Activated CD4-positive, alpha-beta T cell treated with anti-CD3 and anti-CD28 coated beads, Interleukin-2, amount 10 ng/mL, durations not matched to agents 7 days and 5 days (primary cell): ENCODE results near the gene GADL1. TPM values are rescaled to one million over a fixed set of nuclear protein-coding genes. Genes with fewer than 3 reads are reported as not detected.

Experiments
- CTCF ChIA-PET: fragments of 350-600 bp; sonication (Branson Sonifier 250); formaldehyde crosslinking; loops from one replicate; lab custom pipeline; 2021; ENCODE audit warnings: antibody characterized with exemption; lab: Charles Lee
- POLR2A ChIA-PET: fragments of 350-600 bp; sonication (Branson Sonifier 250); formaldehyde crosslinking; loops from one replicate; lab custom pipeline; 2021; ENCODE audit warnings: antibody characterized with exemption; lab: Charles Lee
- DNase-seq: peaks from one replicate; pipeline ENCODE4 v3.0.0-alpha.2; 2020
- H3K27ac Mint-ChIP-seq: one replicate; pipeline ENCODE4 v1.8.0; 2021; ENCODE audit warnings: mild to moderate bottlenecking, moderate library complexity, mixed read lengths
- H3K27me3 Mint-ChIP-seq: one replicate; pipeline ENCODE4 v1.8.0; 2021; ENCODE audit warnings: mixed read lengths
- H3K36me3 Mint-ChIP-seq: one replicate; pipeline ENCODE4 v1.8.0; 2021; ENCODE audit warnings: low read depth, mixed read lengths
- H3K4me1 Mint-ChIP-seq: one replicate; pipeline ENCODE4 v1.8.0; 2021; ENCODE audit warnings: mixed read lengths
- H3K4me3 Mint-ChIP-seq: one replicate; pipeline ENCODE4 v1.8.0; 2021; ENCODE audit warnings: mild to moderate bottlenecking, moderate library complexity, mixed read lengths
- H3K9me3 Mint-ChIP-seq: one replicate; pipeline ENCODE4 v1.8.0; 2021; ENCODE audit warnings: mixed read lengths
- total RNA-seq, 2 experiments: library from RNA; stranded (reverse); gene quantifications; one replicate each; pipeline ENCODE4 v1.2.3, GENCODE V29; 2021

GADL1 gene
- total RNA-seq, 2 experiments from 2014 or later: not detected

GRCh38 chr3:30913176-30913575, 18.7 kb upstream of the GADL1 start:
- no peaks in the 10 kb centered on the region for H3K27me3 Mint-ChIP-seq
- no peaks in the 10 kb centered on the region for H3K4me1 Mint-ChIP-seq
- no peaks in the 10 kb centered on the region for H3K36me3 Mint-ChIP-seq
- ChIA-PET POLR2A (no interaction called here), CTCF (no interaction called here)
- DNase-seq: no peak
- H3K27ac Mint-ChIP-seq: no peak overlapping the region
- no peaks in the 10 kb centered on the region for H3K9me3 Mint-ChIP-seq
- H3K4me3 Mint-ChIP-seq: no peak overlapping the region

- no peaks in the 10 kb centered on the region for H3K4me1 Mint-ChIP-seq
- H3K4me3 Mint-ChIP-seq: no peak overlapping the region
- no peak overlapping the region for H3K27ac Mint-ChIP-seq
Observed at GRCh38 chr3:30912301-30912700, 17.8 kb upstream of the GADL1 start.

GRCh38 chr3:30908456-30909037, 14.1 kb upstream of the GADL1 start:
- CTCF ChIA-PET: no interaction called here
- no peak overlapping the region for H3K27ac Mint-ChIP-seq

More at GRCh38 chr3:30912301-30912700, 17.8 kb upstream of the GADL1 start:
- CTCF ChIA-PET: no interaction called here
- Mint-ChIP-seq H3K27me3 (no peaks in the 10 kb centered on the region), H3K9me3 (no peaks in the 10 kb centered on the region), H3K36me3 (no peaks in the 10 kb centered on the region)
- POLR2A ChIA-PET: no interaction called here
- no peak for DNase-seq

GRCh38 chr3:30904996-30905395, 10.5 kb upstream of the GADL1 start:
- no peak overlapping the region for H3K4me3 Mint-ChIP-seq
- H3K36me3 Mint-ChIP-seq: no peaks in the 10 kb centered on the region
- no peak overlapping the region for H3K27ac Mint-ChIP-seq
- POLR2A ChIA-PET: no interaction called here
- DNase-seq: no peak
- H3K9me3 Mint-ChIP-seq: no peaks in the 10 kb centered on the region
- CTCF ChIA-PET: no interaction called here
- no peaks in the 10 kb centered on the region for H3K27me3 Mint-ChIP-seq
- H3K4me1 Mint-ChIP-seq: no peaks in the 10 kb centered on the region

More at GRCh38 chr3:30908456-30909037, 14.1 kb upstream of the GADL1 start:
- Mint-ChIP-seq H3K4me1 (no peaks in the 10 kb centered on the region), H3K9me3 (no peaks in the 10 kb centered on the region), H3K4me3 (no peak overlapping the region), H3K27me3 (no peaks in the 10 kb centered on the region), H3K36me3 (no peaks in the 10 kb centered on the region)
- DNase-seq: no peak
- POLR2A ChIA-PET: no interaction called here

GRCh38 chr3:30895329-30895728, 868 bp upstream of the GADL1 start:
- Mint-ChIP-seq H3K36me3 (no peaks in the 10 kb centered on the region), H3K9me3 (no peaks in the 10 kb centered on the region), H3K4me1 (peaks cover 13% of the 10 kb centered on the region), H3K27me3 (peaks cover 33% of the 10 kb centered on the region), H3K27ac (no peak overlapping the region), H3K4me3 (no peak overlapping the region)
- CTCF ChIA-PET: no interaction called here
- no peak for DNase-seq
- POLR2A ChIA-PET: no interaction called here

- Mint-ChIP-seq H3K9me3 (no peaks in the 10 kb centered on the region), H3K27me3 (peaks cover 38% of the 10 kb centered on the region)
Observed at GRCh38 chr3:30893678-30894325, 659 bp downstream of the GADL1 start.

GRCh38 chr3:30890907-30891306, 3.6 kb downstream of the GADL1 start:
- ChIA-PET POLR2A (no interaction called here), CTCF (interaction anchor here (0.7 kb wide), 1 partner anchor 35 kb away, joined by 3 read pairs; no protein-coding TSS in a partner anchor)
- H3K9me3 Mint-ChIP-seq: peaks cover 5% of the 10 kb centered on the region
- no peak for DNase-seq
- peaks cover 40% of the 10 kb centered on the region for H3K27me3 Mint-ChIP-seq
- H3K4me1 Mint-ChIP-seq: peaks cover 13% of the 10 kb centered on the region
- H3K36me3 Mint-ChIP-seq: no peaks in the 10 kb centered on the region
- H3K27ac Mint-ChIP-seq: no peak overlapping the region
- H3K4me3 Mint-ChIP-seq: no peak overlapping the region

More at GRCh38 chr3:30893678-30894325, 659 bp downstream of the GADL1 start:
- no peak for DNase-seq
- H3K4me3 Mint-ChIP-seq: peak overlapping the region; percentile 69
- H3K36me3 Mint-ChIP-seq: no peaks in the 10 kb centered on the region
- peaks cover 13% of the 10 kb centered on the region for H3K4me1 Mint-ChIP-seq
- ChIA-PET POLR2A (no interaction called here), CTCF (no interaction called here)
- no peak overlapping the region for H3K27ac Mint-ChIP-seq

GRCh38 chr3:30886888-30887287, 7.6 kb downstream of the GADL1 start:
- Mint-ChIP-seq H3K4me1 (peaks cover 9% of the 10 kb centered on the region), H3K4me3 (no peak overlapping the region), H3K27ac (no peak overlapping the region), H3K36me3 (no peaks in the 10 kb centered on the region), H3K9me3 (peaks cover 5% of the 10 kb centered on the region), H3K27me3 (peaks cover 14% of the 10 kb centered on the region)
- no peak for DNase-seq
- ChIA-PET POLR2A (no interaction called here), CTCF (no interaction called here)

- H3K36me3 Mint-ChIP-seq: no peaks in the 10 kb centered on the region
- H3K4me1 Mint-ChIP-seq: no peaks in the 10 kb centered on the region
- CTCF ChIA-PET: no interaction called here
- no peak for DNase-seq
- H3K27me3 Mint-ChIP-seq: peaks cover 3% of the 10 kb centered on the region
- peaks cover 3% of the 10 kb centered on the region for H3K9me3 Mint-ChIP-seq
- no peak overlapping the region for H3K4me3 Mint-ChIP-seq
- POLR2A ChIA-PET: no interaction called here
- H3K27ac Mint-ChIP-seq: no peak overlapping the region
Observed at GRCh38 chr3:30878862-30879261, 15.6 kb downstream of the GADL1 start.

- Mint-ChIP-seq H3K9me3 (peaks cover 3% of the 10 kb centered on the region), H3K27me3 (peaks cover 3% of the 10 kb centered on the region), H3K4me1 (no peaks in the 10 kb centered on the region), H3K36me3 (no peaks in the 10 kb centered on the region), H3K4me3 (no peak overlapping the region), H3K27ac (no peak overlapping the region)
- no peak for DNase-seq
- ChIA-PET CTCF (no interaction called here), POLR2A (no interaction called here)
Observed at GRCh38 chr3:30875505-30875904, 19.0 kb downstream of the GADL1 start.

GRCh38 chr3:30873671-30874070, 20.8 kb downstream of the GADL1 start:
- no peaks in the 10 kb centered on the region for H3K4me1 Mint-ChIP-seq
- no peaks in the 10 kb centered on the region for H3K9me3 Mint-ChIP-seq
- ChIA-PET CTCF (interaction anchor here (1.3 kb wide), 1 partner anchor 33 kb away, joined by 3 read pairs; no protein-coding TSS in a partner anchor), POLR2A (no interaction called here)
- H3K27ac Mint-ChIP-seq: no peak overlapping the region
- no peak for DNase-seq
- H3K4me3 Mint-ChIP-seq: no peak overlapping the region
- H3K36me3 Mint-ChIP-seq: no peaks in the 10 kb centered on the region
- H3K27me3 Mint-ChIP-seq: peaks cover 3% of the 10 kb centered on the region

- Mint-ChIP-seq H3K27ac (no peak overlapping the region), H3K27me3 (peaks cover 3% of the 10 kb centered on the region), H3K9me3 (no peaks in the 10 kb centered on the region), H3K4me3 (no peak overlapping the region), H3K4me1 (no peaks in the 10 kb centered on the region), H3K36me3 (no peaks in the 10 kb centered on the region)
- POLR2A ChIA-PET: no interaction called here
- CTCF ChIA-PET: no interaction called here
- DNase-seq: no peak
Observed at GRCh38 chr3:30872879-30873278, 21.6 kb downstream of the GADL1 start.

GRCh38 chr3:30871720-30872119, 22.7 kb downstream of the GADL1 start:
- CTCF ChIA-PET: interaction anchor here (0.6 kb wide), 1 partner anchor 29 kb away, joined by 3 read pairs; no protein-coding TSS in a partner anchor
- Mint-ChIP-seq H3K4me1 (no peaks in the 10 kb centered on the region), H3K4me3 (no peak overlapping the region), H3K27ac (no peak overlapping the region), H3K27me3 (peaks cover 2% of the 10 kb centered on the region), H3K9me3 (no peaks in the 10 kb centered on the region), H3K36me3 (no peaks in the 10 kb centered on the region)
- no peak for DNase-seq
- POLR2A ChIA-PET: no interaction called here
